ENCODE results near the gene KCNS3. TPM values are rescaled to one million over a fixed set of nuclear protein-coding genes. Genes with fewer than 3 reads are reported as not detected.
"Not testable (repeated sequence)": the region's sequence is repeated elsewhere in the genome, so short reads cannot be mapped to it uniquely, and the experiment has no call there.

KCNS3 gene
- total RNA-seq, 1 donor from 2014 or later, result not detected

- intact Hi-C loops (cut with micrococcal nuclease), result no loop called here
These were observed 65.0 kb downstream of the KCNS3 start for GRCh38 chr2:17943444-17943843.

GRCh38 chr2:17947113-17947512, 68.6 kb downstream of the KCNS3 start:
- intact Hi-C loops (cut with micrococcal nuclease), result no loop called here

GRCh38 chr2:17950006-17950405, 71.5 kb downstream of the KCNS3 start:
- intact Hi-C loops (cut with micrococcal nuclease), result no loop called here

GRCh38 chr2:17951563-17951962, 73.1 kb downstream of the KCNS3 start:
- intact Hi-C loops (cut with micrococcal nuclease), result no loop called here

- intact Hi-C loops (cut with micrococcal nuclease), result no loop called here
These were observed 80.1 kb downstream of the KCNS3 start for GRCh38 chr2:17958466-17959092.

GRCh38 chr2:17959356-17959755, 80.9 kb downstream of the KCNS3 start:
- intact Hi-C loops (cut with micrococcal nuclease), result no loop called here

GRCh38 chr2:17959833-17960232, 81.4 kb downstream of the KCNS3 start:
- intact Hi-C loops (cut with micrococcal nuclease), result no loop called here

- intact Hi-C loops (cut with micrococcal nuclease), result no loop called here
These were observed 82.5 kb downstream of the KCNS3 start for GRCh38 chr2:17960925-17961324.

- intact Hi-C loops (cut with micrococcal nuclease), result no loop called here
These were observed 83.3 kb downstream of the KCNS3 start for GRCh38 chr2:17961789-17962188.

- intact Hi-C loops (cut with micrococcal nuclease), result no loop called here
These were observed 84.4 kb downstream of the KCNS3 start for GRCh38 chr2:17962876-17963275.

- intact Hi-C loops (cut with micrococcal nuclease), result not testable (repeated sequence)
These were observed 85.1 kb downstream of the KCNS3 start for GRCh38 chr2:17963571-17963970.

GRCh38 chr2:17965196-17965595, 86.7 kb downstream of the KCNS3 start:
- intact Hi-C loops (cut with micrococcal nuclease), result no loop called here

- intact Hi-C loops (cut with micrococcal nuclease), result no loop called here
These were observed 88.3 kb downstream of the KCNS3 start for GRCh38 chr2:17966798-17967197.

- intact Hi-C loops (cut with micrococcal nuclease), result no loop called here
These were observed 91.2 kb downstream of the KCNS3 start for GRCh38 chr2:17969661-17970060.

- intact Hi-C loops (cut with micrococcal nuclease), result no loop called here
These were observed 93.2 kb downstream of the KCNS3 start for GRCh38 chr2:17971531-17972125.

GRCh38 chr2:17972991-17973390, 94.5 kb downstream of the KCNS3 start:
- intact Hi-C loops (cut with micrococcal nuclease), result no loop called here

GRCh38 chr2:17975401-17975800, 96.9 kb downstream of the KCNS3 start:
- intact Hi-C loops (cut with micrococcal nuclease), result no loop called here

GRCh38 chr2:17976871-17977746, 98.6 kb downstream of the KCNS3 start:
- intact Hi-C loops (cut with micrococcal nuclease), result no loop called here

- intact Hi-C loops (cut with micrococcal nuclease), result no loop called here
These were observed 101.2 kb downstream of the KCNS3 start for GRCh38 chr2:17979707-17980106.

GRCh38 chr2:17981936-17982335, 103.5 kb downstream of the KCNS3 start:
- intact Hi-C loops (cut with micrococcal nuclease), result no loop called here
